ENCODE data around the gene IRF7.

The IRF7 gene

GRCh38 chr11:606245-606644, 9.5 kb downstream of the IRF7 start:
- DNase-seq = no peak

GRCh38 chr11:605286-606129, 10.2 kb downstream of the IRF7 start:
- no peak for DNase-seq

- no peak for DNase-seq
Measured at GRCh38 chr11:603154-603553, 12.6 kb downstream of the IRF7 start.

GRCh38 chr11:601573-602245, 14.0 kb downstream of the IRF7 start:
- DNase-seq = no peak

DNA sequence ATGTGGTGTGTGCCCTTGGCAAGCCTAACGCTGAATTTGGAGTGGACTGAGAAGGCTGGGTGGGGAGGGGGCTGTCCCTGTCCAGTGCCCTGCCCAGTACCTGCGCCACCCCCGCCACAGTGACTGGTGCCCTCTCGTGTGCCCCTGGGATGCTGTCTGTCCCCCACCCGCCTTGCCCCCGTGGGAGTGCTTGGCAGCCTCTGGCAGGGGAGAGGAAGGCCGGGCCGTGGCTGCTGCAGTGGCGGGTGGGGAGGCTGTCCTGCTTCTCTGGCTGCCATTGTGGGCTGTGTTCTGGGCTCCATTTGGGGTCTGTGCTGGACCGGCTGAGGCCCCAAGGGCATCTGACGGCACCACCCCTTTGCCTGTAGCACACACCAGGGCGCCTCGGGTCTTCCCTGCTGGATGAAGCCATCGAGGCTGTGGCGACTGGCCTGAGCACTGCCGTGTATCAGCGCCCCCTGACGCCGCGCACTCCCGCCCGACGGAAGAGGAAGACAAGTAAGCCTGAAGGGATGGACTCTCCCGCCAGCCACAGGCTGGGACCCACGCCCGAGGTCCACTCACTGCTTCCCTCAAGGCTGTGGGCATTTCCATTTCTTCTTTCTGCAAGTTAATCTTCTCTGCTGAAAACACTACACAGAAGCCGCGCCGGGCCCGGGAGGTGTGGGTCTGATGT, 17.6 kb downstream of the IRF7 start:
- DNase-seq = no peak

DNA sequence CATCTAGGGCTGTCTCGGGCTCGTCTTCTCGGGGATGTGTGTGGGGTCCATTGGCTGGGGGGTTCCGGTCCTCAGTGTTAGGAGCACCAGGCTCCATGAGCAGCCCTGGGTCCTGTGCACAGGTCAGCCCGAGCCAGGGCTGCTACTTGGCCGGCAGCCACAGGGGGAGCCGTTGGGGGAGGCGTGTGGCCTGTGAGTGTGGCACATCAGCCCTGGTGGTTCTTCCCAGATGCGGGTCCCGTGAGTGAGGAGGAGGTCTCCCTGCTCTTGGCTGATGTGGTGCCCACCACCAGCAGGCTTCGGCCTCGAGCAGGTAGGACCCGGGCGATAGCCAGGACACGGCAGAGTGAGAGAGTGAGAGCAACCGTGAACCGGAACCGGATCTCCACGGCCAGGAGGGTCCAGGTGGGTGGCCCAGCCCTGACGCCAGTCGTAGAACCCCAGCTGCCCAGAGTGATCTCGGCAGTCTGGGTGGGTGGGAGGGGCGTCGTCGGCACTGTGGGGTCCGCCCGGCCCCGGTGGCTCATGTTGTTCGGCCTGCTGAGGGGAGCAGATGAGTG, 18.5 kb downstream of the IRF7 start:
- no peak for DNase-seq

DNA sequence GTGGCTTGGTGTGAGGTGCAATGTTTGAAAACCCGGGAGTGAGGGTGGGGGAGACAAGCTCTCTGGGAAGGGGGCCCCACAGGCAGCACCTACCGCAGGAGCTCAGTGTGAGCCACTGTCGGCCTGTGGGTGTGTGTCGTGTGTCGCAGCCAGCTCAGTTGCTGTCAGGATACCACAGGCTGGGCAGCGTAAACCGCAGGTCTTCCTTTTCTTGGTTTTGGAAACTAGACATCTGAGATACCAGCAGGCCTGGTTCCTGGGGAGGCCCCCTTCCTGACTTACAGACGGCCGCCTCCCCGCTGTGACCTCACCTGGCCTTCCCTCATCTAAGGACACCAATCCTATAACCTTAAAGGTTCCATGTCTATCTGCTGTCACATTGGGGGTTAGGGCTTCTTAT, 19.4 kb downstream of the IRF7 start:
- no peak for DNase-seq

DNA sequence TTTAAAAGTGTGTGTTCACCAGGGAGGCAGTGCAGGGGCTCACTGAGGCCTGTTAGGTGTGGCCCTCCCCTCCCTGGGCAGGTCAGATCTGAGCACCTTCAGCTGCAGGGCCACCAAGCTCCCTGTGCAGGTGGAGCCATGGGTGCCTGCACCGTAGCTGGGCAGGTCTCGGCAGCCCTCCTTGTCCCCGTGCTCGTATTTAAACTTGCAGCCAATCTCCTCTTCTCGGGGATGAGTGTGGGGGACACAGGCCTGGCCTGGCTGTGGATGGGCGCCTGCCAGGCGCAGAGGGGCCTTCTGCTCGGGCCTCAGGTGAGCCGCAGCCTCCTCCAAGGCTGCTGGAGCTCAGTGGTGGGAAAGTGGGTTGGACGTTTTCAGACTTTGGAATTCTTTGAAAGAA, 20.4 kb downstream of the IRF7 start:
- DNase-seq = no peak

DNA sequence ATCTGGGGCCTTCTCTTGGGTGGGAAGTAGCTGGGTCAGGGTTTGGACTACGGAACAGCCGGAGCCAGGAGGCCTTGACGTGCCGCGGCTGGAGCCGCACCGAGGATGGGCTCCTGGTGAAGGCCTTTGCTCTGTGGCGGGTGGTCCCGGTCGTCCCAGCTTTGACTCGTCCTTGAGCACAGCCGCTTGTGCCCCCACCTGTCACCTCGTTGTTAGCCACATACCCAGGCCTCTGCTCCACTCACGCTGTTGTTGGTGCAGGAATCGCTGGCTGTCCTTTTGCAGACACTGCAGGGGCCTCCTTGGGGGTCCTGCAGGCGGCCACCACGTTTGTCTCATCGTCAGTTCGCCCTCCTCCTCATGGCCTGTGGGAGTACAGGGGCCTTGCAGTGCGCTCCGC, 22.4 kb downstream of the IRF7 start:
- no peak for DNase-seq

DNA sequence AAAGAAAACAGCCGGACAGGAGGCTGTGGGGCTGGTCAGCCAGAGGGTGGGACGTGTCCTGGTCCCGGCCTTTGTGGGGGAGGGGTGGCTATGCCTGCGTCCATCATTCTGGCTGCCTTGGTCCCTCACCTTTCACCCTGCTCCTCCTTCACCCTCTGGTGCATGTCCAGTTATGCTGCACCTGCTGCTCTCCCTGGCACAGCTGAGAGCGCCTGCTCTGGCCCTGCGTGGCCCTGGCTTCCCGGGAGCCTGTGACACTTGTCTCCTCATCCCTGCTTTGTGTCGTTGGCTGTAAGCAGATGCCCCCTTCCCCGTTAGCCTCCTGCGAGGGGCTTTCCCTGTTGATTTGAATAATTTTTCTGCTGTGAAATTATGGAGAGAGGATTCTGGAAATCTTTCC, 22.8 kb downstream of the IRF7 start:
- DNase-seq = no peak

DNA sequence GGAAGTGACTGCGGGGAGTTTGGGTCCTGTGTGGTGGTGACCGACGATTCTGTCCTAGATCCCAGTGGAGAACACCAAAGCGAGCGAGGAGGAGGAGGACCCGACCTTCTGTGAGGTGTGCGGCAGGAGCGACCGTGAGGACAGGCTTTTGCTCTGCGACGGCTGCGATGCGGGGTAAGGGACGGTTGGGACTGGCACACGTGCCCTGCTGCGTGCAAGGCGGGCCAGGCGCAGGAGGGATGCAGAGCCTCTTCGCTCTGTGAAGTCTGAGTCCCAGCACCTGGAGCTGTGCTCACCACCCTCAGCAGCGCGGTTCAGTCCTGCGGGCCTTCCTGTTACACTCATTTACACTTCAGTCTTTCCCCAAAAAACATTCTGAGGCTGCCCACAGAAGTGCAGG, 23.2 kb downstream of the IRF7 start:
- no peak for DNase-seq

- no peak for DNase-seq
Measured at GRCh38 chr11:590997-591396, 24.8 kb downstream of the IRF7 start.

DNA sequence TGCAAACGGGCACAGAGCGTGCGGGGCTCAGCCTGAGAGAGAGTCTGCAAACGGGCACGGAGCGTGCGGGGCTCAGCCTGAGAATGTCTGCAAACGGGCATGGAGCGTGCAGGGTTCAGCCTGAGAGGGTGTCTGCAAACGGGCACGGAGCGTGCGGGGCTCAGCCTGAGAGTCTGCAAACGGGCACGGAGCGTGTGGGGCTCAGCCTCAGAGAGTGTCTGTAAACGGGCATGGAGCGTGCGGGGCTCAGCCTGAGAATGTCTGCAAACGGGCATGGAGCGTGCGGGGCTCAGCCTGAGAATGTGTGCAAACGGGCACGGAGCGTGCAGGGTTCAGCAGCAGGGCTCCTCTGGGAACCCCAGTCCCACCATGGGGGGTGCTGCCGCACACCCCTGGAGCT, 26.0 kb downstream of the IRF7 start:
- DNase-seq = no peak

DNA sequence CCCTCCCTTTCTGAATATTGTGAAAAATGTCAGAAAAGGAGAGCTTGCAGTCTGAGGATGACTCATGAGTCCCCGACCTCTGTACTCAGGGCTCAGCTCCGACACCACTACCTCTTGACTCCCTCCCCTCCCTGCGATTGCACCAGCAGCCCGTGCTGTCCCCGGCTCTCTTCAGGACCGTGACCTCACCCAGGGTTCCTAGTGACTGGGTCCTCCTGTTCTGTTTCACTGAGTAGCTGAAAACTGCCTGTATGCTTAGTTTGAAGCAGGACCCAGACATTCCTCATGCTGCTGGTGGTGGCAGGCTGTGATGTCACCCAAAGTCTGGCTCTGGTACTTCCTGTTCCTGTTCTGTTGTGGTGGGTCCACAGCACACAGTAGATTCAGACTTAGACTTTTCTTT, 27.8 kb downstream of the IRF7 start:
- no peak for DNase-seq

- no peak for DNase-seq
Measured at GRCh38 chr11:587546-587945, 28.2 kb downstream of the IRF7 start.

DNA sequence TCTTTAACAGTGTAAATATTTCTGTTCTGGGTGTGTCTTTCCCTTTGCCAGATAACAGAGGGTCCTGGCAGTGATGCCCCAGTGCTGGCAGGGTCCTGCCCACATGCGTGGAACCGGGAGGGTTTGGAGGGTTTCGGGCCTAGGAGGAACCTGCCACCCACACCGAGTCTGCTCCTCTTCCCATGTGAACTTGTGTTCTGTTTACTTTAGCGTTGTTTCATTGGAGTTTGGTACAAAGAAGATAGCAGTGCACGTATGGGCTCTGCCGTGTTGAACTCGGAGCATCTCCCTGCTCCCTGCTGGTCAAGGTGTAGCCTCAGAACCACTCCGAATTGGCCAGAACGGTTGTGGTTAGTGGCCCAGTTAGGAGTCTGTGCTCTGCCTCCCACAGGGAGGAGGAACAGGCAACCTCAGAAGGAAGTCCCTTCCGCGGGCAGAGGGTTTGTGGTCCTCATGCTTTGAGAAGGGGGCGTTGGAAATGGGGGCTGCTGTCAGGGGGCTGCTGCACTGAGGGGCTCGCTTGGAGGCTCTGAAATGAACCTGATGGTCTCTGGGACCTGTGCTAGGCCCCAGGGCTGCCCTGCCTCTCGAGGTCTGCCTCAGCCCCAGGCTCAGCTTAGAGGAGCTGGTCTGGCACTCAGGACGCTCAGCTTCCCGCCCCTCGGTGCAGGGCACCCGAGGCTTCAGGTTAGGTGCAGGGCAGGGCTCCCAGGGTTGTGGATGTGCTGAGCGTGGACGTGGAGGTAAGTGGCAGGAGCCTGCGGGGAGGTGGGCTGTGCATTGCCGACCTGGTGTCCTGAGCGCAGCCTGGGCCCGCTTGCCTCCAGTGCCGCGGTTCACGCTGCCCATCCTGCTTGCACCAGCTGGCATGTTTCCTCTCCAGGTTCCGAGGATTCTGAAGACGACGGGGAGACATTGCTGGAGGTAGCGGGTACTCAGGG, 29.1 kb downstream of the IRF7 start:
- no peak for DNase-seq

DNA sequence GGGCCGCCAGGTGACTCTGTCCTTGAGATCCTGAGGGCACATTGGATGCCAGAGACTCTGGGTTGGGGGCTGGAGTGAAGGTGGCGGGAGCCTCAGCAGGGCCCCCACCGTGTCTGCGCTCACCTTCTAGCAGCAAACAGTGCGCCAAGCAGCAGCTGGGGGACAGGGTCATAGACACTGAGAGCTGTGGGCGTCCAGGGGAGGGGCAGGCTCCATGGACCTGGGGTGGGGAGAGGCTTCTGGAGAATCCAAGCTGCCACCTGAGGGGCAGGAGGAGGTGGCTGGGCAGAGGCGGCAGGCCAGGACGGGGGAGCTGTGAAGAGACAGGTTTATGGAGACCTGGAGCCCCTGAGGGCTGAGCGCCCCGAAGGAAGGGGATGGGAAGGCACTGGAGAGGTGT, 31.5 kb downstream of the IRF7 start:
- DNase-seq = no peak

DNA sequence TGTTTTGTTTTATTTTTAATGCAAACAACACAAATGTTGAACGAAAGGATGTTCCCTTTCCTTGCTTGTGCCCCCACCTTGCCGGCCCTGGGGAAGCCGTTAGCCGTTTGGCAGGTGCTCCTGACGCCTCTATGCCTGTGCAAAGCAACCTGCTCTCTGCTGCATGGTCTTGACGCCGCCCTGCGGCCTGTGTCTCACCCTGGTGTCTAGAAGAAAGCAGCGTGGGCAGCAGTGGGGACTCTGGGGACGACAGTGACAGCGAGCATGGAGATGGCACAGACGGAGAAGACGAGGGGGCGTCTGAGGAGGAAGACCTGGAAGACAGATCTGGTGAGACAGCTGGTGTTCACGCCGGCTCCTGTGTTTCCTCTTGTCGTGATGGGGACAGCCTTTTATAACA, 34.0 kb downstream of the IRF7 start:
- no peak for DNase-seq

GRCh38 chr11:581342-581741, 34.4 kb downstream of the IRF7 start:
- DNase-seq = no peak

GRCh38 chr11:579830-580601, 35.7 kb downstream of the IRF7 start:
- no peak for DNase-seq

DNA sequence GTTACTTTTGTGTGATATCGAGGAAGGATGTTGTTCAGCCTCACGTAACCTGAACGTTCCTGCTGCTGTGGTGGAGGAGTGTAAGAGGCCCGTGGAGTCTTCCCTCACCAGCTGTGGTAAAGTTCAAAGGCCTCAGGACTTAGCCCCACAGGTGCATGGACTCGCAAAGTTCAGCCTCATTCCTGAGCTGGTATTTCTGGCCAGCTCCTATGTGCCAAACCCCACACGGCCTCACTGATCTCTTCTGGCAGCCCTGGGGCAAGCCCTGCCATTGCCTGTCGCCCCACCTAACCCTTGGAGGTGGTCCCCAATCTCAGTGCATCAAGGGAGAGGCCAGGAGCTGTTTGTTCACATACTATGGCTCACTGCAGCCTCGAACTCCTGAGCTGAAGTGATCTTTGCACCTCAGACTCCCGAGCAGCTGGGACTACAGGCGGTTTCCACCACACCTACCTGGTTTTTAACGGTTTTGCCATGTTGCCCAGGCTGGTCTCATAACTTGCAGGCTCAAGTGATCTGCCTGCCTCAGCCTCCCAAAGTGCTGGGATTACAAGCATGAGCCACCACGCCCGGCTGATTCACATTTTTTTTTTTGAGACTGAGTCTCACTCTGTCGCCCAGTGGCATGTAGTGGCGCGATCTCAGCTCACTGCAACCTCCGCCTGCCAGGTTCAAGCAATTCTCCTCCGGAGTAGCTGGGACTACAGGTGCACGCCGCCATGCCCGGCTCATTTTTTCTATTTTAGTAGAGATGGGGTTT, 37.3 kb downstream of the IRF7 start:
- no peak for DNase-seq
